Ishikawa (cell line): ENCODE data around the gene HHAT.

Source experiments
- CEBPB ChIP-seq: IDR thresholded peaks from 2 replicates; pipeline ENCODE4 v1.6.1; 2012
- CREB1 ChIP-seq: IDR thresholded peaks from 2 replicates; pipeline ENCODE4 v1.6.1; 2012; ENCODE audit warnings: low read depth
- EGR1 ChIP-seq: IDR thresholded peaks from 2 replicates; pipeline ENCODE4 v1.6.1; 2012
- EP300 ChIP-seq: IDR thresholded peaks from 2 replicates; pipeline ENCODE4 v1.6.1; 2012; ENCODE audit warnings: borderline replicate concordance
- FOXM1 ChIP-seq: IDR thresholded peaks from 2 replicates; pipeline ENCODE4 v1.6.1; 2012; ENCODE audit warnings: low read depth, borderline replicate concordance
- NFIC ChIP-seq: IDR thresholded peaks from 2 replicates; pipeline ENCODE4 v1.6.1; 2012
- RAD21 ChIP-seq: IDR thresholded peaks from 2 replicates; pipeline ENCODE4 v1.6.1; 2012; ENCODE audit warnings: low read depth
- TAF1 ChIP-seq: IDR thresholded peaks from 2 replicates; pipeline ENCODE4 v1.6.1; 2012; ENCODE audit warnings: low read depth, mild to moderate bottlenecking
- TCF12 ChIP-seq: IDR thresholded peaks from 2 replicates; pipeline ENCODE4 v1.6.1; 2012; ENCODE audit warnings: low read depth
- TEAD4 ChIP-seq: IDR thresholded peaks from 2 replicates; pipeline ENCODE4 v1.6.1; 2012
- YY1 ChIP-seq: IDR thresholded peaks from 2 replicates; pipeline ENCODE4 v1.6.1; 2012; ENCODE audit warnings: low read depth
- ZBTB7A ChIP-seq: IDR thresholded peaks from 2 replicates; pipeline ENCODE4 v1.6.1; 2012; ENCODE audit warnings: low read depth
- TF ChIP-seq, protein P1 (sequence below): IDR thresholded peaks from 2 replicates; pipeline ENCODE4 v1.6.1; 2012; ENCODE audit warnings: low read depth, mild to moderate bottlenecking
- TF ChIP-seq, protein P2 (sequence below): IDR thresholded peaks from 2 replicates; pipeline ENCODE4 v1.6.1; 2012
- TF ChIP-seq, protein P3 (sequence below): IDR thresholded peaks from 2 replicates; pipeline ENCODE4 v1.6.1; 2012

HHAT gene

DNA sequence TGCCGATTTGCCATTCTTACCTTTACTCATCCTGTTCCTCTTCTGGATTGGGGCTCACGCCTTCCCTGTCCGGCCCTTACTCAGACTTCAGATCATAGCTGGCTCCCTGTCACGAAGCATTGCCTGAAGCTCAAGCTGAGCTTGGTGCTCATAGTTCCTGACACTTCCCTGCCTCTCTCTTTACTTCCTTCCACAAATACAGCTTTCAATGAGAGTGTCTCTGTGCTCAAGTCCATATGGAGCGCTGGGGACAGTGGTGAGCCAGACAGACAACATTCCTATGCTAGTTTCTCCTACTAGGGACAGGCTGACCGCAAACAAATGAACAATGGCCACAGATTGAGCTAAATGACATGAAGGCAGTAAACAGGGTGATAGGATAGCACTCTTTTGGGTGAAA is 38.1 kb downstream of the HHAT start:
- TF ChIP-seq RAD21 = no peak
- TF ChIP-seq FOXM1 = no peak
- no peak for TF ChIP-seq ZBTB7A
- no peak for TF ChIP-seq NFIC
- TF ChIP-seq CEBPB = no peak
- TF ChIP-seq TCF12 = no peak
- TF ChIP-seq, protein P1, sequence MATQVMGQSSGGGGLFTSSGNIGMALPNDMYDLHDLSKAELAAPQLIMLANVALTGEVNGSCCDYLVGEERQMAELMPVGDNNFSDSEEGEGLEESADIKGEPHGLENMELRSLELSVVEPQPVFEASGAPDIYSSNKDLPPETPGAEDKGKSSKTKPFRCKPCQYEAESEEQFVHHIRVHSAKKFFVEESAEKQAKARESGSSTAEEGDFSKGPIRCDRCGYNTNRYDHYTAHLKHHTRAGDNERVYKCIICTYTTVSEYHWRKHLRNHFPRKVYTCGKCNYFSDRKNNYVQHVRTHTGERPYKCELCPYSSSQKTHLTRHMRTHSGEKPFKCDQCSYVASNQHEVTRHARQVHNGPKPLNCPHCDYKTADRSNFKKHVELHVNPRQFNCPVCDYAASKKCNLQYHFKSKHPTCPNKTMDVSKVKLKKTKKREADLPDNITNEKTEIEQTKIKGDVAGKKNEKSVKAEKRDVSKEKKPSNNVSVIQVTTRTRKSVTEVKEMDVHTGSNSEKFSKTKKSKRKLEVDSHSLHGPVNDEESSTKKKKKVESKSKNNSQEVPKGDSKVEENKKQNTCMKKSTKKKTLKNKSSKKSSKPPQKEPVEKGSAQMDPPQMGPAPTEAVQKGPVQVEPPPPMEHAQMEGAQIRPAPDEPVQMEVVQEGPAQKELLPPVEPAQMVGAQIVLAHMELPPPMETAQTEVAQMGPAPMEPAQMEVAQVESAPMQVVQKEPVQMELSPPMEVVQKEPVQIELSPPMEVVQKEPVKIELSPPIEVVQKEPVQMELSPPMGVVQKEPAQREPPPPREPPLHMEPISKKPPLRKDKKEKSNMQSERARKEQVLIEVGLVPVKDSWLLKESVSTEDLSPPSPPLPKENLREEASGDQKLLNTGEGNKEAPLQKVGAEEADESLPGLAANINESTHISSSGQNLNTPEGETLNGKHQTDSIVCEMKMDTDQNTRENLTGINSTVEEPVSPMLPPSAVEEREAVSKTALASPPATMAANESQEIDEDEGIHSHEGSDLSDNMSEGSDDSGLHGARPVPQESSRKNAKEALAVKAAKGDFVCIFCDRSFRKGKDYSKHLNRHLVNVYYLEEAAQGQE = no peak
- TF ChIP-seq CREB1 = no peak
- TF ChIP-seq, protein P2, sequence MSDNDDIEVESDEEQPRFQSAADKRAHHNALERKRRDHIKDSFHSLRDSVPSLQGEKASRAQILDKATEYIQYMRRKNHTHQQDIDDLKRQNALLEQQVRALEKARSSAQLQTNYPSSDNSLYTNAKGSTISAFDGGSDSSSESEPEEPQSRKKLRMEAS = no peak
- TF ChIP-seq YY1 = no peak
- TF ChIP-seq TAF1 = no peak

DNA sequence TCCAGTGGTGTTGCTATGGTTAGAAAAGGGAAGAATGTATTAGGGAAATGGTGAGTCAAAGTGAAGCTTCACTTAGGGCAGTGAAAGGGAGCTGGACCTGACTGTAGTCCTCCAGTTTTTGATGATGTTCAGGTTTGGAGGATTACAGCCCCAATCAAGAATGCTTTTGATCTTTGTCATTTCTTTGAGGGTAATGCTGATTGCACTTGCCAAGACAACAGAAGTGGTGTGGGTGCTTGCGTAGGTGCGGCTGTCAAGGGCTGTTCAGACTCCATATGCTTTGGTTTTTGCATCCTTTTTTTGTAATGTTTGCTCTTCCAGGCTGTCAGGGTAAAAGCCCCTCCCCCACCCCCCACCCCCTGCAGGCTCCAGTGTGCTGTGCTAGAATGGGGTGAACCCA is 38.9 kb downstream of the HHAT start:
- TF ChIP-seq, protein P3, sequence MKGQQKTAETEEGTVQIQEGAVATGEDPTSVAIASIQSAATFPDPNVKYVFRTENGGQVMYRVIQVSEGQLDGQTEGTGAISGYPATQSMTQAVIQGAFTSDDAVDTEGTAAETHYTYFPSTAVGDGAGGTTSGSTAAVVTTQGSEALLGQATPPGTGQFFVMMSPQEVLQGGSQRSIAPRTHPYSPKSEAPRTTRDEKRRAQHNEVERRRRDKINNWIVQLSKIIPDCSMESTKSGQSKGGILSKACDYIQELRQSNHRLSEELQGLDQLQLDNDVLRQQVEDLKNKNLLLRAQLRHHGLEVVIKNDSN = no peak
- TF ChIP-seq TCF12 = no peak
- TF ChIP-seq EP300 = no peak
- TF ChIP-seq, protein P1 = no peak
- TF ChIP-seq YY1 = no peak

DNA sequence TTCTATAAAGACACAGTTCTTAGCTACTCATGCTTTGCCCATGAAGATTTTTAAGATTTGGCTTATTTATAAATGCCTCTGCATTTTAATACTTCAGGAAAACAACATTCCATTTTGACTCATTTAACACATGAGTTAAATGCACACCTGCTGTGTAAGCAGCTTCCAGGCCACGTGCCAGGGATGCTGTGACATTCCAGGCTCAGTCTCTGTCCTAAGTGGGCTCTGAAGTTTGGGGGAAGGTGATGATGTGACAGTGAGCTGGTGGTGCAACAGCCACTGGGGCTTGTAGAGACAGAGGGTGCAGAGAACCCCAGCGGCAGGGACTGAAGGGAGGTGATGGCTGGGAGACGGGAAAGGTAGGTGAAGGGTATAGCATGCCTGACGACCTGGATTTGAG is 40.7 kb downstream of the HHAT start:
- TF ChIP-seq ZBTB7A (no peak), EP300 (no peak), NFIC (no peak), TCF12 (no peak), CREB1 (no peak), RAD21 (no peak), CEBPB (no peak), EGR1 (no peak), TAF1 (no peak), FOXM1 (no peak), TEAD4 (no peak), YY1 (no peak)
- TF ChIP-seq, protein P2 = no peak
- TF ChIP-seq, protein P3 = no peak
- TF ChIP-seq, protein P1 = no peak

DNA sequence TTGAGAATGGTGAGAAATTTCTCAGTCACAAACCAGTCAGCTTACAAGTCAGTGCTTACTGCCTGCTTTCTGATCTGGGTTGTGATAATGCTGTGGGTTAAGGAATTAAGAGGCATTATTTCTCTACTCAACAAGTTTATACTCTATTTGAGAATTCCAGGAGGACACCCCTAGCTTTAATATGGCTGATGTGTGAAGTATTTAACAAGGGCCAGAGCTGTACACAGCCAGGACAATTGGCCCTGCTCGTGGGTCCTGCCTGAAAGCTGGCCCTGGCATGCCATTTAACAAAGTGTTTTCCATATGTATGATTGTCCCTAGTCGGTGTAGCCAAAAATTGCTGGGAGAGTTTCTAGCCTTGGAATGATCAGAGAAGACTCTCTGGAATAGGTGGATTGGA is 43.2 kb downstream of the HHAT start:
- TF ChIP-seq CREB1 (no peak), FOXM1 (no peak), TEAD4 (no peak), TAF1 (no peak)
- TF ChIP-seq, protein P1 = no peak
- TF ChIP-seq, protein P3 = no peak
